ENCODE measurements around the gene ACSL1.

DNA sequence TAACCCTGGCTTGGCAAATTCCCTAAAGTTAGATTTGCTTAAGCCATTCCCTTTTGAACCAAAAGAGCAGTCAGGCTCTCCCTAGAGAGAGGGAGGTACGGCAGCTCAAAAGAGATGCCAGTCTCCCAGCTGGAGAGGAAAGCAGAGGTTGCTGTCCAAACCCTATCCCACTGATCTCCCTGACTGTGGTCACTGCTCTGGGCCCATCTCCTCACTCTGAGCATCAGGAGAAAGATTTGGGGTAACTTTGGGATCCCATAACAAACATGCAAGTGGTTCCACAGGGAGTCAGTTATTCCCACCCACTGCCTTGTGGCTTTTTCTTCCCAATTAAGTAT lies 17.1 kb downstream of the ACSL1 start:
- TF ChIP-seq, protein P1, sequence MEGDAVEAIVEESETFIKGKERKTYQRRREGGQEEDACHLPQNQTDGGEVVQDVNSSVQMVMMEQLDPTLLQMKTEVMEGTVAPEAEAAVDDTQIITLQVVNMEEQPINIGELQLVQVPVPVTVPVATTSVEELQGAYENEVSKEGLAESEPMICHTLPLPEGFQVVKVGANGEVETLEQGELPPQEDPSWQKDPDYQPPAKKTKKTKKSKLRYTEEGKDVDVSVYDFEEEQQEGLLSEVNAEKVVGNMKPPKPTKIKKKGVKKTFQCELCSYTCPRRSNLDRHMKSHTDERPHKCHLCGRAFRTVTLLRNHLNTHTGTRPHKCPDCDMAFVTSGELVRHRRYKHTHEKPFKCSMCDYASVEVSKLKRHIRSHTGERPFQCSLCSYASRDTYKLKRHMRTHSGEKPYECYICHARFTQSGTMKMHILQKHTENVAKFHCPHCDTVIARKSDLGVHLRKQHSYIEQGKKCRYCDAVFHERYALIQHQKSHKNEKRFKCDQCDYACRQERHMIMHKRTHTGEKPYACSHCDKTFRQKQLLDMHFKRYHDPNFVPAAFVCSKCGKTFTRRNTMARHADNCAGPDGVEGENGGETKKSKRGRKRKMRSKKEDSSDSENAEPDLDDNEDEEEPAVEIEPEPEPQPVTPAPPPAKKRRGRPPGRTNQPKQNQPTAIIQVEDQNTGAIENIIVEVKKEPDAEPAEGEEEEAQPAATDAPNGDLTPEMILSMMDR (conservative IDR thresholded peaks at IDR 0.05; ENCODE audit: low read length) = no peak
- TF ChIP-seq EZH2phosphoT487 (IDR thresholded peaks at IDR 0.05; ENCODE audit: borderline replicate concordance) = no peak

Measured in Loucy (cell line).